Endodermal cell (in vitro differentiated cells): ENCODE data around the gene ZNF358. TPM values are rescaled to one million over a fixed set of nuclear protein-coding genes. Genes with fewer than 3 reads are reported as not detected.

ENCODE experiments used
- DNase-seq: peaks from one replicate; pipeline ENCODE4 v3.0.0-alpha.2; 2017
- H3K27ac ChIP-seq: 2 replicates; pipeline ENCODE4 v1.5.1; 2013; ENCODE audit warnings: mild to moderate bottlenecking, low read depth, low read length, moderate library complexity
- H3K27me3 ChIP-seq: 2 replicates; pipeline ENCODE4 v1.6.1; 2013; ENCODE audit warnings: mild to moderate bottlenecking, low read length, moderate library complexity; ENCODE audit not compliant: insufficient read depth, control insufficient read depth, poor library complexity, severe bottlenecking
- H3K36me3 ChIP-seq: 2 replicates; pipeline ENCODE4 v1.7.0; 2013; ENCODE audit warnings: mild to moderate bottlenecking, low read length, moderate library complexity; ENCODE audit not compliant: control insufficient read depth, insufficient read depth
- H3K4me1 ChIP-seq: one replicate; pipeline ENCODE4 v1.7.0; 2013; ENCODE audit warnings: low read length; ENCODE audit not compliant: control insufficient read depth, insufficient read depth
- H3K4me3 ChIP-seq: 2 replicates; pipeline ENCODE4 v1.5.1; 2013; ENCODE audit warnings: mild to moderate bottlenecking, low read length, moderate library complexity
- H3K9ac ChIP-seq: 2 replicates; pipeline ENCODE4 v1.6.1; 2013; ENCODE audit warnings: mild to moderate bottlenecking, low read length, moderate library complexity; ENCODE audit not compliant: poor library complexity, severe bottlenecking; ENCODE audit errors: extremely low read depth
- H3K9me3 ChIP-seq: 2 replicates; pipeline ENCODE4 v1.6.1; 2013; ENCODE audit warnings: mild to moderate bottlenecking, low read length, moderate library complexity; ENCODE audit not compliant: control insufficient read depth
- H3K27ac Mint-ChIP-seq: 2 replicates; pipeline ENCODE4 v1.8.0; 2020; ENCODE audit warnings: mixed read lengths
- H3K27me3 Mint-ChIP-seq: 2 replicates; pipeline ENCODE4 v1.8.0; 2021; ENCODE audit warnings: mild to moderate bottlenecking, mixed read lengths; ENCODE audit not compliant: insufficient read depth
- H3K36me3 Mint-ChIP-seq: 2 replicates; pipeline ENCODE4 v1.8.0; 2020; ENCODE audit warnings: low read depth, mixed read lengths
- H3K4me1 Mint-ChIP-seq: 2 replicates; pipeline ENCODE4 v1.8.0; 2020; ENCODE audit warnings: mixed read lengths
- H3K4me3 Mint-ChIP-seq: 2 replicates; pipeline ENCODE4 v1.8.0; 2020; ENCODE audit warnings: mild to moderate bottlenecking, moderate library complexity, mixed read lengths
- H3K9me3 Mint-ChIP-seq: 2 replicates; pipeline ENCODE4 v1.8.0; 2020; ENCODE audit warnings: mild to moderate bottlenecking, mixed read lengths
- WGBS, 2 experiments: methylation state at CpG; one replicate each; pipeline versions ENCODE4 v1.1.5 to v1.1.7; 2013; ENCODE audit warnings: missing lambda C conversion rate in 2 of 2, mixed read lengths in 1 of 2; ENCODE audit not compliant: insufficient coverage in 1 of 2, insufficient read length in 1 of 2; 5-methylcytosine and 5-hydroxymethylcytosine counted together
- total RNA-seq, 2 donors: library from RNA; stranded (reverse); fragmentation: NEBNext Ultra II Directional in 1 of 2; extraction: Animal tissue kit (Norgen Biotek cat#: 25700) in 1 of 2; gene quantifications; 2 replicates in 1 of 2; 3 replicates in 1 of 2; pipeline ENCODE4 v1.2.1, GENCODE V29; 2021
- TF ChIP-seq, protein P1 (sequence below): fragments of 200-600 bp; sonication (generic); conservative IDR thresholded peaks from 2 replicates; pipeline ENCODE4 v1.5.0; 2021; ENCODE audit warnings: antibody characterized with exemption, mild to moderate bottlenecking

The ZNF358 gene
- total RNA-seq, 2 donors from 2014 or later: 45.9 to 53.2 TPM

- no peaks in the 10 kb centered on the region for H3K36me3 ChIP-seq
- 96 to 97% methylated on average over 4 to 13 of the region's 13 CpGs for WGBS, 2 experiments
- peak overlapping the region; percentile 66 for H3K4me3 ChIP-seq
- TF ChIP-seq, protein P1, sequence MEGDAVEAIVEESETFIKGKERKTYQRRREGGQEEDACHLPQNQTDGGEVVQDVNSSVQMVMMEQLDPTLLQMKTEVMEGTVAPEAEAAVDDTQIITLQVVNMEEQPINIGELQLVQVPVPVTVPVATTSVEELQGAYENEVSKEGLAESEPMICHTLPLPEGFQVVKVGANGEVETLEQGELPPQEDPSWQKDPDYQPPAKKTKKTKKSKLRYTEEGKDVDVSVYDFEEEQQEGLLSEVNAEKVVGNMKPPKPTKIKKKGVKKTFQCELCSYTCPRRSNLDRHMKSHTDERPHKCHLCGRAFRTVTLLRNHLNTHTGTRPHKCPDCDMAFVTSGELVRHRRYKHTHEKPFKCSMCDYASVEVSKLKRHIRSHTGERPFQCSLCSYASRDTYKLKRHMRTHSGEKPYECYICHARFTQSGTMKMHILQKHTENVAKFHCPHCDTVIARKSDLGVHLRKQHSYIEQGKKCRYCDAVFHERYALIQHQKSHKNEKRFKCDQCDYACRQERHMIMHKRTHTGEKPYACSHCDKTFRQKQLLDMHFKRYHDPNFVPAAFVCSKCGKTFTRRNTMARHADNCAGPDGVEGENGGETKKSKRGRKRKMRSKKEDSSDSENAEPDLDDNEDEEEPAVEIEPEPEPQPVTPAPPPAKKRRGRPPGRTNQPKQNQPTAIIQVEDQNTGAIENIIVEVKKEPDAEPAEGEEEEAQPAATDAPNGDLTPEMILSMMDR: no peak
- Mint-ChIP-seq H3K4me1 (peaks cover 21% of the 10 kb centered on the region), H3K9me3 (no peaks in the 10 kb centered on the region), H3K4me3 (peak overlapping the region; percentile 54), H3K27me3 (peaks cover 8% of the 10 kb centered on the region), H3K27ac (peak overlapping the region; percentile 84), H3K36me3 (peaks cover 10% of the 10 kb centered on the region)
- no peaks in the 10 kb centered on the region for H3K4me1 ChIP-seq
- H3K9ac ChIP-seq: peak overlapping the region; percentile 44
- H3K27me3 ChIP-seq: peaks cover 14% of the 10 kb centered on the region
- no peaks in the 10 kb centered on the region for H3K9me3 ChIP-seq
- peak overlapping the region; percentile 94 for H3K27ac ChIP-seq
- DNase-seq: no peak
Measured at GRCh38 chr19:7515110-7515644, 726 bp upstream of the ZNF358 start.

DNA sequence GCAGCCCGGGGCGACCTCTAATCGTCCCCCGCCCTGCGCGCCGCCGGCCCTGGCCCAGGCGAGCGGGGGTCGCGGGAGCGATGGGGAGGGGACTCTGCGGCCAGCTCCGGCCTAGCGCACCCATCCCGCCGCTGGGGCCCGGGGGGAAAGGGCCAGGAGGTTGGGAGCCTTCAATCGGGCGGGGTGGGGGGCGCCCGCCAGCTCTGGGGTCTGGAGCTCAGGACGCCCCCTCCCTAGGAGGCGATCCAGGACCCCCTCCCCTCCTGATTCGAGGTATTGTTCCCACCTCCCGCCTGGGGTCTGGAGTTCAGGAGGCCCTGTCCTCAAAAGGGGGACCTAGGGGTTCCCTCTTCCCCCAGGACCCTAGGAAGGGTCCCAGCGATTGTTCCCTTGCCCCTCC lies 430 bp downstream of the ZNF358 start:
- Mint-ChIP-seq H3K4me1 (peaks cover 21% of the 10 kb centered on the region), H3K27me3 (peaks cover 1% of the 10 kb centered on the region), H3K27ac (peak overlapping the region; percentile 76), H3K4me3 (peak overlapping the region; percentile 80), H3K9me3 (no peaks in the 10 kb centered on the region), H3K36me3 (peaks cover 13% of the 10 kb centered on the region)
- no peaks in the 10 kb centered on the region for H3K9me3 ChIP-seq
- no peak for DNase-seq
- H3K27me3 ChIP-seq: peaks cover 4% of the 10 kb centered on the region
- H3K36me3 ChIP-seq: no peaks in the 10 kb centered on the region
- peak overlapping the region; percentile 84 for H3K4me3 ChIP-seq
- peak overlapping the region; percentile 81 for H3K9ac ChIP-seq
- peak overlapping the region; percentile 19 for H3K27ac ChIP-seq
- TF ChIP-seq, protein P1: no peak
- WGBS, 2 experiments: 1 to 13% methylated on average over 1 to 28 of the region's 28 CpGs
- no peaks in the 10 kb centered on the region for H3K4me1 ChIP-seq

DNA sequence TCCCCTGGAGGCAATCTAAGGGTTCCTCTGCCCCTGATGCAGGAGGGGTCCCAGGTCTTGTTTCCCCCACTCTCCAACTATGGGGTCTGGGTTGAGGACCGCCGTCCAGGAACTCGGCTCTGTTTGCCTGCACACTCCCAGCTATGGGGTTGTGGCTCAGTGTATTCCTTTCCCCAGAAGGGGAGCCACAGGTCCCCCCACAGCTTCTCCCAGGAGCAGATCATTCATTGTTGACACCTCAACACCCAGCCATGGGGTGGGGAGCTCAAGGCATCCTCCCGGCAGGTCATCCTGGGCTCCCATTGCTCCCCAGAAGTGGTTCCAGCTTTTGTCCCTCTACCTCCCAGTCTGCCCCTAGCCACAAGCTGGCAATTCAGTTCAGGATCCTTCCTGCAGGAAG lies 975 bp downstream of the ZNF358 start:
- peak overlapping the region; percentile 84 for H3K4me3 ChIP-seq
- peak overlapping the region; percentile 19 for H3K27ac ChIP-seq
- H3K4me1 ChIP-seq: no peaks in the 10 kb centered on the region
- Mint-ChIP-seq H3K4me1 (peaks cover 23% of the 10 kb centered on the region), H3K4me3 (peak overlapping the region; percentile 80), H3K27ac (peak overlapping the region; percentile 76), H3K27me3 (no peaks in the 10 kb centered on the region), H3K9me3 (no peaks in the 10 kb centered on the region), H3K36me3 (peaks cover 13% of the 10 kb centered on the region)
- peak overlapping the region; percentile 81 for H3K9ac ChIP-seq
- DNase-seq: no peak
- no peaks in the 10 kb centered on the region for H3K36me3 ChIP-seq
- H3K27me3 ChIP-seq: no peaks in the 10 kb centered on the region
- TF ChIP-seq, protein P1: no peak
- no peaks in the 10 kb centered on the region for H3K9me3 ChIP-seq
- 85% methylated on average over 4 of the region's 4 CpGs; no CpG with 5 or more reads in 1 of the 2 experiments for WGBS, 2 experiments
